PC-3 (cell line): Measurements from ENCODE around the gene UBE2E2. TPM values are rescaled to one million over a fixed set of nuclear protein-coding genes. Genes with fewer than 3 reads are reported as not detected.

ENCODE experiments used
- ATAC-seq: fragments of 200-7000 bp; cut with Tn5 transposase; 2 replicates; pipeline ENCODE4 v1.9.1; 2020; ENCODE audit warnings: mild to moderate bottlenecking, moderate library complexity
- BruUV-seq: library from RNA; stranded (reverse); fragments of 400-500 nt; replicated peaks from 2 replicates; lab custom pipeline; 2021; lab: Mats Ljungman, UMichigan
- CTCF ChIA-PET: fragments of 300-600 bp; sonication (Branson Sonifier 250); formaldehyde crosslinking; loops from one replicate; lab custom pipeline; 2022; ENCODE audit warnings: antibody characterized with exemption; lab: Charles Lee
- POLR2A ChIA-PET: fragments of 300-600 bp; sonication (Branson Sonifier 250); formaldehyde crosslinking; loops from one replicate; lab custom pipeline; 2022; ENCODE audit warnings: antibody characterized with exemption; ENCODE audit not compliant: unreplicated experiment; lab: Charles Lee
- DNase-seq: peaks from one replicate; pipeline ENCODE4 v3.0.0-alpha.2; 2015
- H2AFZ ChIP-seq: fragments of 300-600 bp; sonication (generic); 2 replicates; pipeline ENCODE4 v1.6.0; 2016; ENCODE audit warnings: antibody characterized with exemption, low read length
- H3F3A ChIP-seq: fragments of 300-600 bp; sonication (generic); one replicate; pipeline ENCODE4 v1.6.0; 2017; ENCODE audit warnings: antibody characterized with exemption, low read length, control low read depth, mild to moderate bottlenecking; ENCODE audit not compliant: unreplicated experiment
- H3K27ac ChIP-seq: fragments of 300-600 bp; sonication (generic); 2 replicates; pipeline ENCODE4 v1.5.1; 2016; ENCODE audit warnings: mild to moderate bottlenecking, low read length
- H3K27me3 ChIP-seq: fragments of 300-600 bp; sonication (generic); 2 replicates; pipeline ENCODE4 v1.6.1; 2016; ENCODE audit warnings: low read length, mixed read lengths
- H3K36me3 ChIP-seq: fragments of 300-600 bp; sonication (generic); 2 replicates; pipeline ENCODE4 v1.6.1; 2016; ENCODE audit warnings: low read depth, mixed run types, low read length, mixed read lengths
- H3K4me1 ChIP-seq: fragments of 300-600 bp; sonication (generic); 2 replicates; pipeline ENCODE4 v1.5.1; 2016; ENCODE audit warnings: low read length; ENCODE audit not compliant: insufficient read depth
- H3K4me2 ChIP-seq: fragments of 300-600 bp; sonication (generic); 2 replicates; pipeline ENCODE4 v1.6.0; 2016; ENCODE audit warnings: low read length
- H3K4me3 ChIP-seq: fragments of 300-600 bp; sonication (generic); 2 replicates; pipeline ENCODE4 v1.5.1; 2016; ENCODE audit warnings: mild to moderate bottlenecking, low read length, mixed read lengths
- H3K79me2 ChIP-seq: fragments of 300-600 bp; sonication (generic); 2 replicates; pipeline ENCODE4 v1.6.1; 2017; ENCODE audit warnings: low read length, mixed read lengths
- H3K9ac ChIP-seq: fragments of 300-600 bp; sonication (generic); 2 replicates; pipeline ENCODE4 v1.6.0; 2016; ENCODE audit warnings: mild to moderate bottlenecking, low read length
- H3K9me2 ChIP-seq: fragments of 300-600 bp; sonication (generic); replicated peaks from 2 replicates; pipeline ENCODE4 v1.6.1; 2016; ENCODE audit warnings: mixed run types, low read length, mixed read lengths
- H3K9me3 ChIP-seq: fragments of 300-600 bp; sonication (generic); 2 replicates; pipeline ENCODE4 v1.6.1; 2016; ENCODE audit warnings: low read length, mixed read lengths
- H4K20me1 ChIP-seq: fragments of 300-600 bp; sonication (generic); 2 replicates; pipeline ENCODE4 v1.6.1; 2016; ENCODE audit warnings: low read length, mixed read lengths
- CTCF ChIP-seq: fragments of 300-600 bp; sonication (generic); conservative IDR thresholded peaks from 2 replicates; pipeline ENCODE4 v1.5.1; 2017; ENCODE audit warnings: antibody characterized with exemption, low read depth, mild to moderate bottlenecking, low read length
- EZH2 ChIP-seq: fragments of 300-600 bp; sonication (generic); IDR thresholded peaks from one replicate; pipeline ENCODE4 v1.6.1; 2017; ENCODE audit warnings: antibody characterized with exemption, mild to moderate bottlenecking, low read length; ENCODE audit not compliant: unreplicated experiment
- EZH2phosphoT487 ChIP-seq: fragments of 300-600 bp; sonication (generic); IDR thresholded peaks from 2 replicates; pipeline ENCODE4 v1.6.1; 2018; ENCODE audit warnings: mild to moderate bottlenecking, antibody characterized with exemption, low read length, borderline replicate concordance
- intact Hi-C: fragments of 100-400 bp; cut with micrococcal nuclease; formaldehyde crosslinking; loops from 2 replicates; pipeline ENCODE4 v1.9.0; 2023
- total RNA-seq: library from RNA; depleted of rRNA; stranded (reverse); fragments of >200 nt; gene quantifications from 2 replicates; pipeline ENCODE4 v1.2.3, GENCODE V29; 2014

UBE2E2 gene
- total RNA-seq, 1 experiment from 2014 or later, result 25.6 TPM

DNA sequence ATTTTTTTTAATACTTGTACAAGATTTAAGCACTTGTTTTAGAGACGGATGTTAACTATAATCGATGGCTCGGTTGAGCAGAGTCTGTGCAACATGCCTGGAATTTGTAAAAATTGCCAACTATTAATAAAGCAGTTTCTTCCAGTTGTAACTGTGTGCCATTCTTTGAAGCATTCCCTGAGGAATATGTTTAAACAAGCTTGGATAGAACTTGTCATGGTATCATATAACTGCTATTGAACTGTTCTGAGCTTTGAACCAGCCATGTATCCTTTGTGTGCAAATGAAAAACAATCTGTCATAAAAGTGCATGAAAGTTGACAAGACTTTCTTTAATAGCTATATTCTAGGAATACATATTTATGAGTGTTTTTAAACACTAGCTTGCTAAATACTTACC lies 45.8 kb upstream of the UBE2E2 start:
- Histone ChIP-seq H3K27me3 (no peaks in the 10 kb centered on the region), H3K4me2 (no peak overlapping the region), H3K27ac (no peak overlapping the region), H3F3A (no peaks in the 10 kb centered on the region), H3K4me3 (no peak overlapping the region), H3K79me2 (no peaks in the 10 kb centered on the region), H3K36me3 (no peaks in the 10 kb centered on the region), H3K9me3 (no peaks in the 10 kb centered on the region), H3K4me1 (peaks cover 30% of the 10 kb centered on the region), H3K9ac (no peak overlapping the region), H3K9me2 (no peaks in the 10 kb centered on the region), H4K20me1 (no peaks in the 10 kb centered on the region), H2AFZ (no peak overlapping the region)
- intact Hi-C loops, result no loop called here
- TF ChIP-seq EZH2phosphoT487 (no peak), CTCF (no peak), EZH2 (no peak)
- DNase-seq, result no peak
- POLR2A ChIA-PET, result no interaction called here
- BruUV-seq, result no TSS peak
- no peak for ATAC-seq
- CTCF ChIA-PET, result no interaction called here

DNA sequence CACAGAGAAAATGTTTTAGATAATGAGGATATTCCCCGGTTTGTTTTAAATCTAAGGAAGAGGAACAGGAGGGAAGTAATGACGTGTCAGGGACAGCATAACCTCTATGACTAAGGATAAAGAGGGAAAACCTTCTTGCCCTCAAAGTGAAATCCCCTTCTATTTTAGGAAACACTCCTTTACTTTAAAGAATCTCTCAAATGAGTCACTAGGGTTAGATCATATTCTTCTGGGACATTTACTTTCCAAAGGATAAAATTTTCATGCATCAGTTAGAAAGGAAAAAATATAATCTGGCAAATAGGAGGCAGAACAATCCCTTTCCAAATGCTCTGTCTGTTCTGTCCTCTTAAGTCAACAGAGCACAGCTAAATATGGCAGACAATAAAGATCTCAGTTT lies 43.2 kb upstream of the UBE2E2 start:
- Histone ChIP-seq H3K27me3 (no peaks in the 10 kb centered on the region), H3K79me2 (no peaks in the 10 kb centered on the region), H3K4me3 (no peak overlapping the region), H3F3A (no peaks in the 10 kb centered on the region), H3K36me3 (no peaks in the 10 kb centered on the region), H3K4me2 (peak overlapping the region; percentile 64), H3K9me2 (no peaks in the 10 kb centered on the region), H4K20me1 (no peaks in the 10 kb centered on the region), H3K4me1 (peaks cover 43% of the 10 kb centered on the region), H3K9me3 (no peaks in the 10 kb centered on the region), H3K9ac (peak overlapping the region; percentile 7; the same call in 1 of the 2 replicates), H2AFZ (no peak overlapping the region), H3K27ac (peak overlapping the region; percentile 77)
- DNase-seq (peak; percentile 86), ATAC-seq (peak; percentile 78)
- intact Hi-C loops, result loop anchor here (2.0 to 10.0 kb wide), 3 partner anchors 45 to 238 kb away; no protein-coding TSS in a partner anchor
- CTCF ChIA-PET, result no interaction called here
- POLR2A ChIA-PET, result interaction anchor here (0.7 kb wide), 1 partner anchor 330 kb away, joined by 5 read pairs; no protein-coding TSS in a partner anchor
- no peak for TF ChIP-seq EZH2phosphoT487
- no peak for TF ChIP-seq EZH2
- no peak for TF ChIP-seq CTCF
- no TSS peak for BruUV-seq

- intact Hi-C loops, result loop anchor here (2.0 to 10.0 kb wide), 3 partner anchors 47 to 239 kb away; no protein-coding TSS in a partner anchor
- no TSS peak for BruUV-seq
- ChIA-PET POLR2A (interaction anchor here (0.7 kb wide), 1 partner anchor 172 kb away, joined by 5 read pairs; no protein-coding TSS in a partner anchor), CTCF (interaction anchor here (0.7 kb wide), 1 partner anchor 47 kb away, joined by 3 read pairs; no protein-coding TSS in a partner anchor)
- Histone ChIP-seq H3F3A (no peaks in the 10 kb centered on the region), H3K27ac (peak overlapping the region; percentile 37), H2AFZ (no peak overlapping the region; the same call in 1 of the 2 replicates), H3K4me3 (no peak overlapping the region), H3K9me3 (no peaks in the 10 kb centered on the region), H3K4me2 (peak overlapping the region; percentile 60), H3K9me2 (no peaks in the 10 kb centered on the region), H3K36me3 (no peaks in the 10 kb centered on the region), H3K27me3 (no peaks in the 10 kb centered on the region), H3K79me2 (no peaks in the 10 kb centered on the region), H3K9ac (peak overlapping the region; percentile 3; the same call in 1 of the 2 replicates), H3K4me1 (peaks cover 43% of the 10 kb centered on the region), H4K20me1 (no peaks in the 10 kb centered on the region)
- ATAC-seq (no peak), DNase-seq (peak; percentile 43)
- no peak for TF ChIP-seq EZH2
- TF ChIP-seq CTCF, result no peak
- no peak for TF ChIP-seq EZH2phosphoT487
These were observed 41.8 kb upstream of the UBE2E2 start for GRCh38 chr3:23161308-23161707.
